GM12878 (cell line): Measurements from ENCODE around the gene ASGR1. TPM values are rescaled to one million over a fixed set of nuclear protein-coding genes. Genes with fewer than 3 reads are reported as not detected.

Source experiments
- ASH2L ChIP-seq: fragments of 300-600, 200-600 bp; sonication (generic); IDR thresholded peaks from 2 replicates; pipeline ENCODE4 v1.6.1; 2017; ENCODE audit warnings: low read depth, mild to moderate bottlenecking, borderline replicate concordance
- BCLAF1 ChIP-seq: fragments of 450-650 bp; IDR thresholded peaks from 2 replicates; pipeline ENCODE4 v1.6.1; 2017; ENCODE audit warnings: antibody characterized with exemption, mild to moderate bottlenecking, moderate library complexity
- E4F1 ChIP-seq: fragments of 450-650 bp; IDR thresholded peaks from 2 replicates; pipeline ENCODE4 v1.6.1; 2018; ENCODE audit warnings: borderline replicate concordance, mild to moderate bottlenecking; ENCODE audit not compliant: partially characterized antibody
- EP300 ChIP-seq, 2 experiments: fragments of 150-350 bp in 1 of 2; IDR thresholded peaks; 2 replicates each; pipeline ENCODE4 v1.6.1; 2011 to 2012; ENCODE audit warnings: low read depth in 2 of 2, low read length in 2 of 2, borderline replicate concordance in 1 of 2, improper control_type of control experiment in 1 of 2, inconsistent platforms in 1 of 2; ENCODE audit not compliant: control insufficient read depth in 1 of 2
- HDAC2 ChIP-seq: fragments of 200-600 bp; sonication (generic); IDR thresholded peaks from 2 replicates; pipeline ENCODE4 v1.6.1; 2017
- IKZF2 ChIP-seq, 2 experiments: fragments of 450-650 bp; IDR thresholded peaks; 2 replicates each; pipeline ENCODE4 v1.6.1; 2017; ENCODE audit warnings: mild to moderate bottlenecking in 2 of 2, moderate library complexity in 2 of 2
- MEF2B ChIP-seq: fragments of 450-650 bp; IDR thresholded peaks from 2 replicates; pipeline ENCODE4 v1.6.1; 2018; ENCODE audit warnings: mild to moderate bottlenecking, moderate library complexity; ENCODE audit not compliant: partially characterized antibody, poor library complexity, severe bottlenecking
- NFYB ChIP-seq: IDR thresholded peaks from 2 replicates; pipeline ENCODE4 v1.6.1; 2011; ENCODE audit warnings: low read depth, mild to moderate bottlenecking, low read length, improper control_type of control experiment, moderate library complexity; ENCODE audit not compliant: insufficient read depth
- NRF1 ChIP-seq: conservative IDR thresholded peaks from 2 replicates; pipeline ENCODE4 v1.6.1; 2011; ENCODE audit warnings: mild to moderate bottlenecking, low read depth, low read length, improper control_type of control experiment
- RELA ChIP-seq: fragments of 450-650 bp; IDR thresholded peaks from 2 replicates; pipeline ENCODE4 v1.8.0; 2014; ENCODE audit warnings: borderline replicate concordance; ENCODE audit not compliant: partially characterized antibody
- SIX5 ChIP-seq: IDR thresholded peaks from 2 replicates; pipeline ENCODE4 v1.6.1; 2011; ENCODE audit warnings: mild to moderate bottlenecking, low read depth, low read length, moderate library complexity; ENCODE audit not compliant: severe bottlenecking
- SP1 ChIP-seq: IDR thresholded peaks from one replicate; pipeline ENCODE4 v1.6.1; 2011; ENCODE audit warnings: low read depth, low read length
- SUPT20H ChIP-seq: IDR thresholded peaks from 2 replicates; pipeline ENCODE4 v1.6.1; 2011; ENCODE audit warnings: low read depth, mild to moderate bottlenecking, low read length, moderate library complexity, borderline replicate concordance; ENCODE audit not compliant: control insufficient read depth
- TAF1 ChIP-seq: IDR thresholded peaks from 2 replicates; pipeline ENCODE4 v1.6.1; 2011; ENCODE audit warnings: mild to moderate bottlenecking, low read depth, low read length, borderline replicate concordance
- polyA plus RNA-seq, 11 experiments: library from polyadenylated mRNA; depleted of rRNA in 4 of 11; unstranded in 6 of 11; stranded (reverse) in 5 of 11; fragments of >200 nt; fragmentation: Nextera tagmentation in 4 of 11; fragmentation: Illumina TruSeq in 1 of 11; extraction: Ambion mirVana in 4 of 11; extraction: Trizol in 1 of 11; gene quantifications; 1 replicate in 1 of 11; 2 replicates in 10 of 11; pipeline versions ENCODE4 v1.2.1 to v1.2.3, GENCODE V29; 2011 to 2016; ENCODE audit warnings: inconsistent platforms in 2 of 11, missing spikeins in 2 of 11, low read depth in 1 of 11
- total RNA-seq, 4 experiments: library from RNA; depleted of rRNA in 3 of 4; stranded (reverse); fragments of >200 nt in 3 of 4; fragmentation: Illumina TruSeq in 1 of 4; extraction: Trizol in 1 of 4; gene quantifications; 2 replicates each; pipeline versions ENCODE4 v1.2.1 to v1.2.3, GENCODE V29; 2013 to 2021
- TF ChIP-seq, protein P1 (sequence below): IDR thresholded peaks from 2 replicates; pipeline ENCODE4 v1.6.1; 2012; ENCODE audit warnings: improper control_type of control experiment, low read depth, low read length; ENCODE audit not compliant: insufficient replicate concordance
- TF ChIP-seq, protein P2 (sequence below): IDR thresholded peaks from 2 replicates; pipeline ENCODE4 v1.6.1; 2012; ENCODE audit warnings: low read depth, low read length, improper control_type of control experiment

The ASGR1 gene
- total and polyA plus RNA-seq, 10 of the 15 experiments (the other 5 are each of a cell fraction or from before 2014, with no cell fraction given): 0.06 to 0.34 (median 0.14) TPM; not detected in 6

DNA sequence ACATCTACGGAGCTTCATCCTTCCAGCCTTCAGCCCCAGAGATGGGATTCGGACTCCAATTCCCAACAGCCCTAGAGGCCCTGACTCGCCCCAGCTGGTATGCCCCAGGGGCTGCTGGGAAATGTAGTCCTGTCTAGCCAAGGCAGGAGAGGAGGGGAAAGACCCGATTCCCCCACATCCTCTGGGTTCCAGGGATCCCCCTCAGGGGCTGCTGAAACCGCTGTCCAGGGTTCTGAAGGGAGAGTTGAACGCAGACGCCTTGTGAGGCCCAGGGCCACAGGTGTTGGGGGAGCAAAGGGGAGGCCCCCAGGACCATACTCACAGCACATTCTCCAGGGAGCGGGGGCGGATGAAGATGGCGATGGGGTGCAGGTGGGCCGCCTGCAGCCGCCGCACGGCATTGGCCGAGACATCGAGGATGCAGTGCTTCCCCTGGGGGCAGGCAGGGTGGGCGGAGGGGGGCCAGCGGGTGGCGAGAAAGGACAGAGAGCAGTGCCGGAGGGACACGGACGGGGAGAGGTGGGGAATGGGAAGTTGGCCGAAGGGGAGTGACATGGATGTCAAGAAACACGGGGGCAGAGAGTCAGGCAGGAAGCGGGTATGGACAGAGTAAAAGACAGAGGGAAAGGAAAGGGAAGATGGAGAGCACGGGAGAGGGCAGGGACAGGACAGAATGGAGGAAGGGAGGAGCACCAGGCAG is 12.6 kb upstream of the ASGR1 start (continued):
- TF ChIP-seq, protein P1, sequence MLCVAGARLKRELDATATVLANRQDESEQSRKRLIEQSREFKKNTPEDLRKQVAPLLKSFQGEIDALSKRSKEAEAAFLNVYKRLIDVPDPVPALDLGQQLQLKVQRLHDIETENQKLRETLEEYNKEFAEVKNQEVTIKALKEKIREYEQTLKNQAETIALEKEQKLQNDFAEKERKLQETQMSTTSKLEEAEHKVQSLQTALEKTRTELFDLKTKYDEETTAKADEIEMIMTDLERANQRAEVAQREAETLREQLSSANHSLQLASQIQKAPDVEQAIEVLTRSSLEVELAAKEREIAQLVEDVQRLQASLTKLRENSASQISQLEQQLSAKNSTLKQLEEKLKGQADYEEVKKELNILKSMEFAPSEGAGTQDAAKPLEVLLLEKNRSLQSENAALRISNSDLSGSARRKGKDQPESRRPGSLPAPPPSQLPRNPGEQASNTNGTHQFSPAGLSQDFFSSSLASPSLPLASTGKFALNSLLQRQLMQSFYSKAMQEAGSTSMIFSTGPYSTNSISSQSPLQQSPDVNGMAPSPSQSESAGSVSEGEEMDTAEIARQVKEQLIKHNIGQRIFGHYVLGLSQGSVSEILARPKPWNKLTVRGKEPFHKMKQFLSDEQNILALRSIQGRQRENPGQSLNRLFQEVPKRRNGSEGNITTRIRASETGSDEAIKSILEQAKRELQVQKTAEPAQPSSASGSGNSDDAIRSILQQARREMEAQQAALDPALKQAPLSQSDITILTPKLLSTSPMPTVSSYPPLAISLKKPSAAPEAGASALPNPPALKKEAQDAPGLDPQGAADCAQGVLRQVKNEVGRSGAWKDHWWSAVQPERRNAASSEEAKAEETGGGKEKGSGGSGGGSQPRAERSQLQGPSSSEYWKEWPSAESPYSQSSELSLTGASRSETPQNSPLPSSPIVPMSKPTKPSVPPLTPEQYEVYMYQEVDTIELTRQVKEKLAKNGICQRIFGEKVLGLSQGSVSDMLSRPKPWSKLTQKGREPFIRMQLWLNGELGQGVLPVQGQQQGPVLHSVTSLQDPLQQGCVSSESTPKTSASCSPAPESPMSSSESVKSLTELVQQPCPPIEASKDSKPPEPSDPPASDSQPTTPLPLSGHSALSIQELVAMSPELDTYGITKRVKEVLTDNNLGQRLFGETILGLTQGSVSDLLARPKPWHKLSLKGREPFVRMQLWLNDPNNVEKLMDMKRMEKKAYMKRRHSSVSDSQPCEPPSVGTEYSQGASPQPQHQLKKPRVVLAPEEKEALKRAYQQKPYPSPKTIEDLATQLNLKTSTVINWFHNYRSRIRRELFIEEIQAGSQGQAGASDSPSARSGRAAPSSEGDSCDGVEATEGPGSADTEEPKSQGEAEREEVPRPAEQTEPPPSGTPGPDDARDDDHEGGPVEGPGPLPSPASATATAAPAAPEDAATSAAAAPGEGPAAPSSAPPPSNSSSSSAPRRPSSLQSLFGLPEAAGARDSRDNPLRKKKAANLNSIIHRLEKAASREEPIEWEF: no peak
- TF ChIP-seq NRF1: no peak
- TF ChIP-seq SP1: no peak
- no peak for TF ChIP-seq BCLAF1
- TF ChIP-seq HDAC2: no peak
- no peak for TF ChIP-seq IKZF2 (IDR thresholded peaks at IDR 0.05)
- TF ChIP-seq MEF2B: no peak
- TF ChIP-seq ASH2L: no peak
- TF ChIP-seq E4F1: no peak
- TF ChIP-seq SUPT20H: no peak
- TF ChIP-seq RELA: no peak
- TF ChIP-seq TAF1: no peak
- TF ChIP-seq EP300 (IDR thresholded peaks at IDR 0.05; ENCODE audit: borderline replicate concordance in 1 of 2, control insufficient read depth in 1 of 2, low read depth in 2 of 2, low read length in 2 of 2): no peak
- TF ChIP-seq, protein P2, sequence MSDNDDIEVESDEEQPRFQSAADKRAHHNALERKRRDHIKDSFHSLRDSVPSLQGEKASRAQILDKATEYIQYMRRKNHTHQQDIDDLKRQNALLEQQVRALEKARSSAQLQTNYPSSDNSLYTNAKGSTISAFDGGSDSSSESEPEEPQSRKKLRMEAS: no peak
- TF ChIP-seq NFYB: no peak
- TF ChIP-seq SIX5: peak; percentile 99
